Right lobe of liver (tissue), 6 donors: ENCODE results near the gene OVCH1. TPM values are rescaled to one million over a fixed set of nuclear protein-coding genes. Genes with fewer than 3 reads are reported as not detected.
A peak's percentile ranks its signal among the peaks of the same experiment; 100 is the strongest.
"Not testable (repeated sequence)": the region's sequence is repeated elsewhere in the genome, so short reads cannot be mapped to it uniquely, and the experiment has no call there.

Experiments
- ATAC-seq, 4 donors: fragments of 200-7000 bp; cut with Tn5 transposase; one replicate each; pipeline ENCODE4 v1.9.1; 2020; ENCODE audit warnings: mild to moderate bottlenecking in 4 of 4, moderate library complexity in 4 of 4
- DNase-seq, 3 donors: peaks; one replicate each; pipeline ENCODE4 v3.0.0-alpha.2; 2020
- H3K27ac ChIP-seq, 3 donors: fragments of 200-600 bp; one replicate each; pipeline ENCODE4 v1.8.0; 2022
- H3K27me3 ChIP-seq, 2 donors: fragments of 200-600 bp; one replicate each; pipeline ENCODE4 v1.8.0; 2022
- H3K36me3 ChIP-seq, 4 donors: fragments of 200-600 bp; sonication (generic) in 1 of 4; one replicate each; pipeline versions ENCODE4 v1.5.1 to v1.8.0; 2017 to 2022; ENCODE audit warnings: control low read depth in 1 of 4
- H3K4me1 ChIP-seq, 4 donors: fragments of 200-600 bp; sonication (generic) in 1 of 4; one replicate each; pipeline versions ENCODE4 v1.5.1 to v1.8.0; 2017 to 2022; ENCODE audit warnings: control low read depth in 1 of 4
- H3K4me3 ChIP-seq, 3 donors: fragments of 200-600 bp; one replicate each; pipeline ENCODE4 v1.8.0; 2022
- H3K9me3 ChIP-seq, 4 donors: fragments of 200-600 bp; sonication (generic) in 1 of 4; one replicate each; pipeline versions ENCODE4 v1.5.1 to v1.8.0; 2017 to 2022; ENCODE audit warnings: control low read depth in 1 of 4
- POLR2A ChIP-seq: fragments of 450-650 bp; IDR thresholded peaks from one replicate; pipeline ENCODE4 v1.6.1; 2017; ENCODE audit warnings: antibody characterized with exemption, mild to moderate bottlenecking
- WGBS: methylation state at CpG from one replicate; pipeline ENCODE4 v1.1.6; 2018; ENCODE audit warnings: low coverage, low lambda C conversion rate; ENCODE audit not compliant: insufficient coverage; ENCODE audit errors: missing lambda C conversion rate; 5-methylcytosine and 5-hydroxymethylcytosine counted together
- intact Hi-C, 2 donors: fragments of 100-400 bp; cut with DNase I; formaldehyde crosslinking; loops; one replicate each; pipeline versions ENCODE4 v1.11.2 to v1.14.1; 2022
- total RNA-seq, 6 experiments: library from RNA; depleted of rRNA in 2 of 6; stranded (reverse); fragments of >200 nt in 2 of 6; fragmentation: NEBNext Ultra II Directional in 3 of 6; extraction: Animal tissue kit (Norgen Biotek cat#: 25700) in 3 of 6; gene quantifications; one replicate each; pipeline versions ENCODE4 v1.1.0 to v1.2.4, GENCODE V29; 2016 to 2023
- TF ChIP-seq, protein P1 (sequence below), 4 donors: fragments of 200-600 bp in 3 of 4; fragments of 450-650 bp in 1 of 4; IDR thresholded peaks; one replicate each; pipeline versions ENCODE4 v1.5.1 to v1.8.0; 2016 to 2022; ENCODE audit warnings: antibody characterized with exemption in 4 of 4, mild to moderate bottlenecking in 2 of 4
- donor health status: DM: no; HTN: yes; CAD: no.
- donor health status: DM: no; HTN: no; CAD: no.
- donor health status: DM: no; HTN: no; CAD: no.
- donor health status: DM: no; HTN: yes; CAD: no.
- donor health status: DM: no; HTN: yes; CAD: no.

Gene OVCH1
- total RNA-seq, 6 experiments from 2014 or later, result 0.05 TPM; not detected in 5

DNA sequence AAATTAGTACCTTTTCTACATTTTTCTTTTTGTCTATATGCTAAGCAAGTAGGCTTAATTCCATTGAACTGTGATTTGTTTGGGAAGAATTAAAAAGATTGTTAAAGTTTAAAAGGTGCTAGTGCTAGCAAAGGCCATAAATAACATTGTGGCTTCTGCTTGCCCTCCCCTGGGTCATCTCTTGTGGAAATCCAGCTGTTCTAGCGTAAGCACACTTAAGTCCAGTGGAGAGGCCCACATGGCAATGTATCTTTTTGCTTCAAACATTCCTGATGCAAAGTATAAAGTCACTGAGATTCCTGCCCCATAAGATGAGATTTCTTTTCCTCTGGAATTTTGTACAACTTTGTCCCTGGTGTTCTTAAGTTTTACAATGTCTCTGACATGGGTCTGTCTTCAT is 102.1 kb downstream of the OVCH1 start:
- Histone ChIP-seq H3K4me3 (no peak overlapping the region), H3K27me3 (no peaks in the 10 kb centered on the region), H3K4me1 (no peaks in the 10 kb centered on the region), H3K27ac (no peak overlapping the region), H3K9me3 (no peaks in the 10 kb centered on the region), H3K36me3 (peaks cover 0 to 1% (median 0%) of the 10 kb centered on the region in 4 donors)
- ATAC-seq (no peak), DNase-seq (no peak)
- no CpG with 5 or more reads among the region's 1 CpG for WGBS
- TF ChIP-seq, protein P1, sequence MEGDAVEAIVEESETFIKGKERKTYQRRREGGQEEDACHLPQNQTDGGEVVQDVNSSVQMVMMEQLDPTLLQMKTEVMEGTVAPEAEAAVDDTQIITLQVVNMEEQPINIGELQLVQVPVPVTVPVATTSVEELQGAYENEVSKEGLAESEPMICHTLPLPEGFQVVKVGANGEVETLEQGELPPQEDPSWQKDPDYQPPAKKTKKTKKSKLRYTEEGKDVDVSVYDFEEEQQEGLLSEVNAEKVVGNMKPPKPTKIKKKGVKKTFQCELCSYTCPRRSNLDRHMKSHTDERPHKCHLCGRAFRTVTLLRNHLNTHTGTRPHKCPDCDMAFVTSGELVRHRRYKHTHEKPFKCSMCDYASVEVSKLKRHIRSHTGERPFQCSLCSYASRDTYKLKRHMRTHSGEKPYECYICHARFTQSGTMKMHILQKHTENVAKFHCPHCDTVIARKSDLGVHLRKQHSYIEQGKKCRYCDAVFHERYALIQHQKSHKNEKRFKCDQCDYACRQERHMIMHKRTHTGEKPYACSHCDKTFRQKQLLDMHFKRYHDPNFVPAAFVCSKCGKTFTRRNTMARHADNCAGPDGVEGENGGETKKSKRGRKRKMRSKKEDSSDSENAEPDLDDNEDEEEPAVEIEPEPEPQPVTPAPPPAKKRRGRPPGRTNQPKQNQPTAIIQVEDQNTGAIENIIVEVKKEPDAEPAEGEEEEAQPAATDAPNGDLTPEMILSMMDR (IDR thresholded peaks at IDR 0.05), result no peak
- TF ChIP-seq POLR2A, result no peak
- intact Hi-C loops, result no loop called here

DNA sequence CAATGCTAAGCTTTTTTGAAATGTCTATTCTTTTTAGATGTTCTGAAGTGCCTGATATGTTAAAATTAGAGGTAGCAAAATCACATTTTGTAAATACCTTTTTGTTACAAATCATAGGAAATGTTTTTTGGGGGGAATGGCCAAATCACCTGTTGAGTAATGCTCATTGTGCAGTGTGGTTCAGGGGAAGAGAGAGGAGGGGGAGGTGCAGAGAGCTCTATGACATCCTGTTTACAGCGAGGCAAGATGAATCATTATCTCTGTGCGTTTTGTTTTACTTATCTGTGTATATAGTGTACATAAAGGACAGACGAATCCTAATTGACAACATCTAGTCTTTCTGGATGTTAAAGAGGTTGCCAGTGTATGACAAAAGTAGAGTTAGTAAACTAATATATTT is 107.1 kb downstream of the OVCH1 start:
- H3K4me1 ChIP-seq, H3K36me3 ChIP-seq, H3K27ac ChIP-seq, DNase-seq, H3K27me3 ChIP-seq, H3K9me3 ChIP-seq, intact Hi-C loops, H3K4me3 ChIP-seq: not testable (repeated sequence)
- WGBS, result 43% methylated on average over 3 of the region's 3 CpGs
- ATAC-seq, result peak in 1 of 4 donors; percentile 46

DNA sequence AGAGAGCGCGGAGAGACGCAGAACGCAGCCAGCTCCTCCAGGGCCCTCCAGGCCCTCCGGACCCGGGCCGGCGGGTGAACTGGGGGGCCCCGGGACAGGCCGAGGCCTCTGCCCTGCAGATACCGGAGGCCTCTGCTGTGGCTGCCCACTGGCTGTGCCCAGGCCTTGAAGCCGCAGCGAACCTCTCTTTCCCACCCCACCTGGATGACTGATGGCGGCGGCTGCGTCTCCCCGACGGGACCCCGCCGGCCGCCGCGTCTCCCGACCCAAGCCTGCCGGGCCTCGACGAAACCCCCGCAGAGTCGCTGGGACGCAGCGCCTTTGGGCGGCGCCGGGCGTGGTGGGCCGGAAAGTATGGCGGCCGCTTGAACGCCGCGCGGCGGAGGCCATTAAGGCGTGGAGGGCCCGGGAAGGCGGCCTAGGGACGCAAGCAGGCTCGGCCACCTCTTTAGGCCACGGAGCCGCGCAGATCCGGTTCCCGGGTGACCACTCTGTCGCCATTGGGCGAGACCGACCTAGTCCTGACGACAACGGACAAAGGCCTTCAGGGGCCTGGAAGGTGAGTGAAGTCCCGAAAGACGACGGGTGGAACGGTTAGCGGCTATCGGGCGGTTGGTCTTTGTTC is 108.1 kb downstream of the OVCH1 start:
- H3K27ac ChIP-seq, result no peak overlapping the region
- H3K4me3 ChIP-seq, result no peak overlapping the region
- WGBS, result 89% methylated on average over 18 of the region's 65 CpGs
- TF ChIP-seq, protein P1 (IDR thresholded peaks at IDR 0.05), result no peak
- TF ChIP-seq POLR2A, result no peak
- no peaks in the 10 kb centered on the region for H3K27me3 ChIP-seq
- no peak for ATAC-seq
- H3K9me3 ChIP-seq, result no peaks in the 10 kb centered on the region
- no peak for DNase-seq
- no peaks in the 10 kb centered on the region for H3K36me3 ChIP-seq
- H3K4me1 ChIP-seq, result no peaks in the 10 kb centered on the region
- intact Hi-C loops, result no loop called here

DNA sequence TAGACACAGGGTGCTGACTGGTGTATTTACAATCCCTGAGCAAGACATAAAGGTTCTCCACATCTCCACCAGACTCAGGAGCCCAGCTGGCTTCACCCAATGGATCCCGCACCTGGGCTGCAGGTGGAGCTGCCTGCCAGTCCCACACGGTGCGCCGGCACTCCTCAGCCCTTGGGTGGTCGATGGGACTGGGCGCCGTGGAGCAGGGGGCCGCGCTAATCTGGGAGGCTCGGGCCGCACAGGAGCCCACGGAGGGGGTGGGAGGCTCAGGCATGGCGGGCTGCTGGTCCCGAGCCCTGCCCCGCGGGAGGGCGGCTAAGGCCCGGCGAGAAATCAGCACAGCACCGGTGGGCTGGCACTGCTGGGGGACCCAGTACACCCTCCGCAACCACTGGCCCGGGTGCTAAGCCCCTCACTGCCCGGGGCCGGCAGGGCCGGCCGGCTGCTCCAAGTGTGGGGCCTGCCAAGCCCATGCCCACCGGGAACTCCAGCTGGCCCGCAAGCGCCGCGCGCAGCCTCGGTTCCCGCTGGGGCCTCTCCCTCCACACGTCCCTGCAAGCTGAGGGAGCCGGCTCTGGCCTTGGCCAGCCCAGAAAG is 111.3 kb downstream of the OVCH1 start:
- H3K4me3 ChIP-seq, H3K4me1 ChIP-seq, DNase-seq, H3K27ac ChIP-seq, H3K36me3 ChIP-seq, H3K27me3 ChIP-seq, H3K9me3 ChIP-seq, intact Hi-C loops, ATAC-seq: not testable (repeated sequence)
- WGBS, result no CpG with 5 or more reads among the region's 36 CpGs

DNA sequence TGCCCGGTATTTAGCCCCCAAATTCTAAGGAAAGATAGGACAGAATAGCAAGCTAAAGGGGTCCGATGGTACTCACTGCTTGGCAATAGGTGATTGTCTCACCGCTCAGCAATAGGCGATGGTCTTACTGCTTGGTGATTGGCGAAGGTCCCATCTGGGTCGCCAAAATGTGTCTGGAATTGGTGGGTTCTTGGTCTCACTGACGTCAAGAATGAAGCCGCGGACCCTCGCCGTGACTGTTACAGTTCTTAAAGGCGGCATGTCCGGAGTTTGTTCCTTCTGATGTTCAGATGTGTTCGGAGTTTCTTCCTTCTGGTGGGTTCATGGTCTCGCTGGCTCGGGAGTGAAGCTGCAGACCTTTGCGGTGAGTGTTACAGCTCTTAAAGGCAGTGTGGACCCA is 112.3 kb downstream of the OVCH1 start:
- DNase-seq, H3K27me3 ChIP-seq, H3K9me3 ChIP-seq, H3K36me3 ChIP-seq, H3K4me1 ChIP-seq, ATAC-seq, H3K27ac ChIP-seq, intact Hi-C loops, H3K4me3 ChIP-seq: not testable (repeated sequence)
- 79% methylated on average over 6 of the region's 17 CpGs for WGBS

DNA sequence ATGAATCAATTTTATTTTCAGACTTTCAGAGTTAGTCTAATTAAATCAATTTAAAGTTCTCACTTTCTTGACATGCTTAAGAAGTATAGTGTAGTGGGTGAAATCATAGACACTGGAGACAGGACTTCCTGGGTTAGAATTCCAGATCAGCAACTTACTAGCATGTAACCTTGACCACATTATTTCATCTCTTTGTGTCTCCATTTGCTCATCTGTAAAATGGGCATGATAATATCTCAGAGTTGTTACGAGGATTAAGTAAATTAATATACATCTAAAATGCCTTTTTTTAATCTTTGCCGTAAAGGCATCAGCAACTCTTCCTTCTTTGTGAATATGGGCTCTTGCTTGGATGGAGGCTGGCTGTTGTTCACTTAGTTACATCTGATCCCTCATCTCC is 115.2 kb downstream of the OVCH1 start:
- Histone ChIP-seq H3K9me3 (no peaks in the 10 kb centered on the region), H3K36me3 (no peaks in the 10 kb centered on the region), H3K4me3 (no peak overlapping the region), H3K27ac (no peak overlapping the region), H3K27me3 (no peaks in the 10 kb centered on the region), H3K4me1 (peaks cover 0 to 9% (median 0%) of the 10 kb centered on the region in 4 donors)
- 93% methylated on average over 2 of the region's 2 CpGs for WGBS
- no peak for DNase-seq
- TF ChIP-seq, protein P1 (IDR thresholded peaks at IDR 0.05), result no peak
- no peak for TF ChIP-seq POLR2A
- no peak for ATAC-seq
- intact Hi-C loops, result no loop called here
